Measurements from ENCODE around the gene CYP8B1. TPM values are rescaled to one million over a fixed set of nuclear protein-coding genes. Genes with fewer than 3 reads are reported as not detected.

The CYP8B1 gene
- total RNA-seq, 1 donor from 2014 or later, result not detected

- Histone ChIP-seq H3K27me3 (ENCODE audit: control insufficient read depth in 3 of 3, insufficient read depth in 3 of 3, low read length in 3 of 3) (no peaks in the 10 kb centered on the region), H3K9me3 (ENCODE audit: control insufficient read depth in 3 of 3, low read length in 3 of 3) (no peaks in the 10 kb centered on the region), H3K36me3 (ENCODE audit: control insufficient read depth in 3 of 3, insufficient read depth in 3 of 3, low read length in 3 of 3) (peaks cover 8 to 9% (median 9%) of the 10 kb centered on the region in 3 donors), H3K4me3 (ENCODE audit: low read length in 3 of 3) (no peak overlapping the region), H3K9ac (ENCODE audit: low read depth in 1 of 3, low read length in 3 of 3) (no peak overlapping the region), H3K4me1 (ENCODE audit: control insufficient read depth in 3 of 3, insufficient read depth in 3 of 3, low read length in 3 of 3) (peaks cover 8 to 17% (median 10%) of the 10 kb centered on the region in 3 donors), H3K27ac (ENCODE audit: low read depth, low read length) (no peak overlapping the region)
These were observed 28.4 kb upstream of the CYP8B1 start for GRCh38 chr3:42904076-42904475.

GRCh38 chr3:42902257-42902656 lies 26.6 kb upstream of the CYP8B1 start:
- no peaks in the 10 kb centered on the region for H3K36me3 ChIP-seq (ENCODE audit: control insufficient read depth in 3 of 3, insufficient read depth in 3 of 3, low read length in 3 of 3)
- H3K9me3 ChIP-seq (ENCODE audit: control insufficient read depth in 3 of 3, low read length in 3 of 3), result no peaks in the 10 kb centered on the region
- no peak overlapping the region for H3K27ac ChIP-seq (ENCODE audit: low read depth, low read length)
- no peak overlapping the region for H3K9ac ChIP-seq (ENCODE audit: low read depth in 1 of 3, low read length in 3 of 3)
- no peaks in the 10 kb centered on the region for H3K27me3 ChIP-seq (ENCODE audit: control insufficient read depth in 3 of 3, insufficient read depth in 3 of 3, low read length in 3 of 3)
- no peak overlapping the region for H3K4me3 ChIP-seq (ENCODE audit: low read length in 3 of 3)
- peaks cover 7 to 16% (median 10%) of the 10 kb centered on the region in 3 donors for H3K4me1 ChIP-seq (ENCODE audit: control insufficient read depth in 3 of 3, insufficient read depth in 3 of 3, low read length in 3 of 3)

GRCh38 chr3:42901073-42901415 lies 25.4 kb upstream of the CYP8B1 start:
- Histone ChIP-seq H3K4me1 (ENCODE audit: control insufficient read depth in 3 of 3, insufficient read depth in 3 of 3, low read length in 3 of 3) (peaks cover 0 to 5% (median 0%) of the 10 kb centered on the region in 3 donors), H3K27me3 (ENCODE audit: control insufficient read depth in 3 of 3, insufficient read depth in 3 of 3, low read length in 3 of 3) (no peaks in the 10 kb centered on the region), H3K36me3 (ENCODE audit: control insufficient read depth in 3 of 3, insufficient read depth in 3 of 3, low read length in 3 of 3) (no peaks in the 10 kb centered on the region), H3K4me3 (ENCODE audit: low read length in 3 of 3) (no peak overlapping the region), H3K9ac (ENCODE audit: low read depth in 1 of 3, low read length in 3 of 3) (no peak overlapping the region), H3K27ac (ENCODE audit: low read depth, low read length) (no peak overlapping the region), H3K9me3 (ENCODE audit: control insufficient read depth in 3 of 3, low read length in 3 of 3) (no peaks in the 10 kb centered on the region)

GRCh38 chr3:42900226-42901072 lies 24.8 kb upstream of the CYP8B1 start:
- no peaks in the 10 kb centered on the region for H3K27me3 ChIP-seq (ENCODE audit: control insufficient read depth in 3 of 3, insufficient read depth in 3 of 3, low read length in 3 of 3)
- H3K27ac ChIP-seq (ENCODE audit: low read depth, low read length), result no peak overlapping the region
- H3K9ac ChIP-seq (ENCODE audit: low read depth in 1 of 3, low read length in 3 of 3), result no peak overlapping the region
- H3K4me1 ChIP-seq (ENCODE audit: control insufficient read depth in 3 of 3, insufficient read depth in 3 of 3, low read length in 3 of 3), result peaks cover 0 to 3% (median 0%) of the 10 kb centered on the region in 3 donors
- H3K4me3 ChIP-seq (ENCODE audit: low read length in 3 of 3), result no peak overlapping the region
- H3K9me3 ChIP-seq (ENCODE audit: control insufficient read depth in 3 of 3, low read length in 3 of 3), result no peaks in the 10 kb centered on the region
- H3K36me3 ChIP-seq (ENCODE audit: control insufficient read depth in 3 of 3, insufficient read depth in 3 of 3, low read length in 3 of 3), result no peaks in the 10 kb centered on the region

GRCh38 chr3:42898896-42899675 lies 23.4 kb upstream of the CYP8B1 start:
- H3K9me3 ChIP-seq (ENCODE audit: control insufficient read depth in 3 of 3, low read length in 3 of 3), result no peaks in the 10 kb centered on the region
- no peak overlapping the region for H3K4me3 ChIP-seq (ENCODE audit: low read length in 3 of 3)
- no peak overlapping the region for H3K9ac ChIP-seq (ENCODE audit: low read depth in 1 of 3, low read length in 3 of 3)
- H3K27me3 ChIP-seq (ENCODE audit: control insufficient read depth in 3 of 3, insufficient read depth in 3 of 3, low read length in 3 of 3), result no peaks in the 10 kb centered on the region
- H3K27ac ChIP-seq (ENCODE audit: low read depth, low read length), result no peak overlapping the region
- no peaks in the 10 kb centered on the region for H3K36me3 ChIP-seq (ENCODE audit: control insufficient read depth in 3 of 3, insufficient read depth in 3 of 3, low read length in 3 of 3)
- no peaks in the 10 kb centered on the region for H3K4me1 ChIP-seq (ENCODE audit: control insufficient read depth in 3 of 3, insufficient read depth in 3 of 3, low read length in 3 of 3)

- Histone ChIP-seq H3K4me3 (ENCODE audit: low read length in 3 of 3) (no peak overlapping the region), H3K27ac (ENCODE audit: low read depth, low read length) (no peak overlapping the region), H3K4me1 (ENCODE audit: control insufficient read depth in 3 of 3, insufficient read depth in 3 of 3, low read length in 3 of 3) (no peaks in the 10 kb centered on the region), H3K9me3 (ENCODE audit: control insufficient read depth in 3 of 3, low read length in 3 of 3) (no peaks in the 10 kb centered on the region), H3K36me3 (ENCODE audit: control insufficient read depth in 3 of 3, insufficient read depth in 3 of 3, low read length in 3 of 3) (no peaks in the 10 kb centered on the region), H3K27me3 (ENCODE audit: control insufficient read depth in 3 of 3, insufficient read depth in 3 of 3, low read length in 3 of 3) (no peaks in the 10 kb centered on the region), H3K9ac (ENCODE audit: low read depth in 1 of 3, low read length in 3 of 3) (no peak overlapping the region)
These were observed 19.8 kb upstream of the CYP8B1 start for GRCh38 chr3:42895580-42895868.

- H3K9ac ChIP-seq (ENCODE audit: low read depth in 1 of 3, low read length in 3 of 3), result no peak overlapping the region
- H3K27me3 ChIP-seq (ENCODE audit: control insufficient read depth in 3 of 3, insufficient read depth in 3 of 3, low read length in 3 of 3), result no peaks in the 10 kb centered on the region
- no peak overlapping the region for H3K4me3 ChIP-seq (ENCODE audit: low read length in 3 of 3)
- no peaks in the 10 kb centered on the region for H3K9me3 ChIP-seq (ENCODE audit: control insufficient read depth in 3 of 3, low read length in 3 of 3)
- no peak overlapping the region for H3K27ac ChIP-seq (ENCODE audit: low read depth, low read length)
- H3K4me1 ChIP-seq (ENCODE audit: control insufficient read depth in 3 of 3, insufficient read depth in 3 of 3, low read length in 3 of 3), result no peaks in the 10 kb centered on the region
- H3K36me3 ChIP-seq (ENCODE audit: control insufficient read depth in 3 of 3, insufficient read depth in 3 of 3, low read length in 3 of 3), result no peaks in the 10 kb centered on the region
These were observed 19.3 kb upstream of the CYP8B1 start for GRCh38 chr3:42894698-42895579.

- Histone ChIP-seq H3K36me3 (ENCODE audit: control insufficient read depth in 3 of 3, insufficient read depth in 3 of 3, low read length in 3 of 3) (no peaks in the 10 kb centered on the region), H3K4me3 (ENCODE audit: low read length in 3 of 3) (no peak overlapping the region), H3K27ac (ENCODE audit: low read depth, low read length) (no peak overlapping the region), H3K4me1 (ENCODE audit: control insufficient read depth in 3 of 3, insufficient read depth in 3 of 3, low read length in 3 of 3) (no peaks in the 10 kb centered on the region), H3K9me3 (ENCODE audit: control insufficient read depth in 3 of 3, low read length in 3 of 3) (no peaks in the 10 kb centered on the region), H3K27me3 (ENCODE audit: control insufficient read depth in 3 of 3, insufficient read depth in 3 of 3, low read length in 3 of 3) (no peaks in the 10 kb centered on the region), H3K9ac (ENCODE audit: low read depth in 1 of 3, low read length in 3 of 3) (no peak overlapping the region)
These were observed 17.1 kb upstream of the CYP8B1 start for GRCh38 chr3:42892807-42893206.

GRCh38 chr3:42892169-42892568 lies 16.5 kb upstream of the CYP8B1 start:
- Histone ChIP-seq H3K27ac (ENCODE audit: low read depth, low read length) (no peak overlapping the region), H3K4me3 (ENCODE audit: low read length in 3 of 3) (no peak overlapping the region), H3K9ac (ENCODE audit: low read depth in 1 of 3, low read length in 3 of 3) (no peak overlapping the region), H3K36me3 (ENCODE audit: control insufficient read depth in 3 of 3, insufficient read depth in 3 of 3, low read length in 3 of 3) (no peaks in the 10 kb centered on the region), H3K9me3 (ENCODE audit: control insufficient read depth in 3 of 3, low read length in 3 of 3) (no peaks in the 10 kb centered on the region), H3K27me3 (ENCODE audit: control insufficient read depth in 3 of 3, insufficient read depth in 3 of 3, low read length in 3 of 3) (peaks cover 0 to 3% (median 0%) of the 10 kb centered on the region in 3 donors), H3K4me1 (ENCODE audit: control insufficient read depth in 3 of 3, insufficient read depth in 3 of 3, low read length in 3 of 3) (no peaks in the 10 kb centered on the region)
